HepG2 (cell line): Measurements from ENCODE around the gene CD2AP. TPM values are rescaled to one million over a fixed set of nuclear protein-coding genes. Genes with fewer than 3 reads are reported as not detected.
A peak's percentile ranks its signal among the peaks of the same experiment; 100 is the strongest.

Source experiments
- CCDC6 ChIP-seq: sonication (generic); formaldehyde crosslinking; IDR thresholded peaks from 2 replicates; pipeline ENCODE4 v1.8.1; 2022; ENCODE audit warnings: mild to moderate bottlenecking, missing genetic modification reagents, moderate library complexity
- CEBPB ChIP-seq: IDR thresholded peaks from 2 replicates; pipeline ENCODE4 v1.6.1; 2011; ENCODE audit warnings: low read depth, low read length, improper control_type of control experiment, borderline replicate concordance
- DNMT1 ChIP-seq: sonication (generic); formaldehyde crosslinking; IDR thresholded peaks from 2 replicates; pipeline ENCODE4 v1.5.1; 2020; ENCODE audit warnings: mild to moderate bottlenecking, missing genetic modification reagents
- DR1 ChIP-seq: sonication (generic); formaldehyde crosslinking; IDR thresholded peaks from 2 replicates; pipeline ENCODE4 v1.8.0; 2021; ENCODE audit warnings: mild to moderate bottlenecking, missing genetic modification reagents, inconsistent platforms
- FLYWCH1 ChIP-seq: sonication (generic); formaldehyde crosslinking; IDR thresholded peaks from 2 replicates; pipeline ENCODE4 v1.8.1; 2023; ENCODE audit warnings: mild to moderate bottlenecking, missing genetic modification reagents
- HMG20A ChIP-seq: IDR thresholded peaks from 2 replicates; pipeline ENCODE4 v1.6.1; 2016; ENCODE audit warnings: borderline replicate concordance
- ISL2 ChIP-seq: sonication (generic); formaldehyde crosslinking; IDR thresholded peaks from 2 replicates; pipeline ENCODE4 v1.5.0; 2020; ENCODE audit warnings: missing genetic modification reagents
- KMT2B ChIP-seq: IDR thresholded peaks from 2 replicates; pipeline ENCODE4 v1.6.1; 2016; ENCODE audit warnings: missing genetic modification reagents, missing compliant biosample characterization
- MBNL3 ChIP-seq: fragments of 250-450 bp; sonication (Bioruptor Pico); conservative IDR thresholded peaks from 2 replicates; pipeline ENCODE4 v1.8.0; 2022; ENCODE audit warnings: mild to moderate bottlenecking, inconsistent platforms
- NFIC ChIP-seq: IDR thresholded peaks from 2 replicates; pipeline ENCODE4 v1.6.1; 2012; ENCODE audit warnings: mild to moderate bottlenecking, low read length, inconsistent platforms
- NFYB ChIP-seq: sonication (generic); formaldehyde crosslinking; IDR thresholded peaks from 2 replicates; pipeline ENCODE4 v1.4.0; 2020; ENCODE audit warnings: missing genetic modification reagents
- RBFOX2 ChIP-seq: fragments of 200-400 bp; formaldehyde crosslinking; IDR thresholded peaks from 2 replicates; pipeline ENCODE4 v1.6.1; 2017; ENCODE audit warnings: low read depth, mild to moderate bottlenecking, low read length
- RBM22 ChIP-seq: fragments of 200-400 bp; formaldehyde crosslinking; optimal IDR thresholded peaks from 2 replicates; pipeline ENCODE3; 2017; ENCODE audit warnings: mild to moderate bottlenecking, low read length, moderate library complexity
- XRCC5 ChIP-seq: fragments of 200-400 bp; formaldehyde crosslinking; optimal IDR thresholded peaks from 2 replicates; pipeline ENCODE3; 2017; ENCODE audit warnings: mild to moderate bottlenecking, low read length
- ZBTB3 ChIP-seq: sonication (generic); formaldehyde crosslinking; IDR thresholded peaks from 2 replicates; pipeline ENCODE4 v1.4.0; 2020; ENCODE audit warnings: low read depth, mild to moderate bottlenecking, moderate library complexity, missing genetic modification reagents, borderline replicate concordance
- ZBTB38 ChIP-seq: sonication (generic); formaldehyde crosslinking; IDR thresholded peaks from 2 replicates; pipeline ENCODE4 v1.5.1; 2020; ENCODE audit warnings: mild to moderate bottlenecking, missing genetic modification reagents
- ZFP1 ChIP-seq: IDR thresholded peaks from 2 replicates; pipeline ENCODE4 v1.6.1; 2016
- ZNF136 ChIP-seq: sonication (generic); formaldehyde crosslinking; IDR thresholded peaks from 2 replicates; pipeline ENCODE4 v1.8.1; 2022; ENCODE audit warnings: low read depth, mild to moderate bottlenecking, moderate library complexity, missing genetic modification reagents
- ZNF333 ChIP-seq: sonication (generic); formaldehyde crosslinking; IDR thresholded peaks from 2 replicates; pipeline ENCODE4 v1.4.0; 2020; ENCODE audit warnings: mild to moderate bottlenecking, missing genetic modification reagents, borderline replicate concordance
- ZNF549 ChIP-seq: sonication (generic); formaldehyde crosslinking; IDR thresholded peaks from 2 replicates; pipeline ENCODE4 v1.5.0; 2020; ENCODE audit warnings: missing genetic modification reagents
- ZNF782 ChIP-seq: sonication (generic); formaldehyde crosslinking; IDR thresholded peaks from 2 replicates; pipeline ENCODE4 v1.4.0; 2020; ENCODE audit warnings: missing genetic modification reagents, mild to moderate bottlenecking, borderline replicate concordance
- polyA plus RNA-seq, 8 experiments: library from polyadenylated mRNA; depleted of rRNA in 3 of 8; stranded (reverse) in 7 of 8; unstranded in 1 of 8; fragments of >200 nt; fragmentation: Illumina TruSeq in 4 of 8; extraction: Trizol in 4 of 8; gene quantifications; 2 replicates each; pipeline versions ENCODE4 v1.2.1 to v1.2.3, GENCODE V29; 2011 to 2016; ENCODE audit warnings: low read depth in 4 of 8, missing spikeins in 1 of 8, mixed read lengths in 1 of 8; ENCODE audit not compliant: insufficient read depth in 1 of 8
- total RNA-seq, 5 experiments: library from RNA; depleted of rRNA; stranded (reverse); fragments of >200 nt; fragmentation: Illumina TruSeq; extraction: Trizol; gene quantifications; 2 replicates each; pipeline ENCODE4 v1.2.3, GENCODE V29; 2016; ENCODE audit warnings: low read depth in 1 of 5
- TF ChIP-seq, protein P1 (sequence below): sonication (generic); formaldehyde crosslinking; IDR thresholded peaks from 2 replicates; pipeline ENCODE4 v1.9.0; 2021; ENCODE audit warnings: missing genetic modification reagents, borderline replicate concordance
- TF ChIP-seq, protein P2 (sequence below): sonication (generic); formaldehyde crosslinking; IDR thresholded peaks from 2 replicates; pipeline ENCODE4 v1.4.0; 2020; ENCODE audit warnings: mild to moderate bottlenecking, low read depth, missing genetic modification reagents
- TF ChIP-seq, protein P3 (sequence below): sonication (generic); formaldehyde crosslinking; IDR thresholded peaks from 2 replicates; pipeline ENCODE4 v1.4.0; 2020; ENCODE audit warnings: mild to moderate bottlenecking, missing genetic modification reagents

Gene CD2AP
- total and polyA plus RNA-seq, 2 of the 13 experiments (the other 11 are each of a cell fraction or from before 2014, with no cell fraction given): 8.6 to 31.9 TPM

DNA sequence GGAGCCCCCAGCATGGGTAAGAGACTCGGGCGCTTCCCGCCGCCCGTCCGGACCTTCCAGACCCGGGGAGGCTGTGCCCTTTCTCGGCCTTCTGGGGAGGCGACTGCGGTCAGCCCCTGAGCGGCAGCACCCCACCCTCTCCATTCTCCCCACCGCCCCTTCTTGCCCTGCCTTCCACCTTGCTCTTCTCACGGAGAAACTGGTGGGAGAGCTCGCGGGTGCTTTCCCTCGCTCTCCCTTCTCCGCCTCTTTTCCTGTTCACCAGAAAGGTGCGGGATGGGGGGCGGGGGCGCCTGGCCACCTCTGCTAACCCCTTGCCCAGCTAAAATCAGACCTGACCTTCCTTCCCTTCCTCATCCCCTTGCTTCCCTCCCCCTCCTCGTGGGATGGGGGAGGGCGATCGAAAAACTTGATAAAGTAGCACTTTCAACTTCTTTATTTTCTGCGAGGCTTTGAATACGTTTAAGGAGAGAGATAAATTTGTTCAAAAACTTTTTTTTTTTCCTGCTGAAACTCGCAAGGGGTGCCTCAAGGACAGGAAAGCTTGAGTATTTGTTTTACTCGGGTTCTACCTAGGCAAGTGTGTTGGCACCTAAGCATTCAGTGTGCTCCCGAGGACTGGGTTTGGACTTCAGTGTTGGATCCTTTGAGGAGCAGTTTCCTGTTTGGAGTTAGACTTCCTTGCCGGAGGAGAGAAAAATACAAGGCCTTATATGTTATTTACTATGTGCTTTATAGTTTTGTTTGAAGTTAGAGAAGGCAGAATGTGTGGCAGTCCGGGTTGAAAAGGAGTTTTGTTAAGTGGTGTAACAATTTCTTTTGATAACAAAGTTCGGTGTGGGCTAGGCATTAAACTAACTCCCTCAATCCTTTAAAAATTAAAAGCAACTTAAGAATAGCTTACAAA is 897 bp downstream of the CD2AP start (continued):
- TF ChIP-seq, protein P1, sequence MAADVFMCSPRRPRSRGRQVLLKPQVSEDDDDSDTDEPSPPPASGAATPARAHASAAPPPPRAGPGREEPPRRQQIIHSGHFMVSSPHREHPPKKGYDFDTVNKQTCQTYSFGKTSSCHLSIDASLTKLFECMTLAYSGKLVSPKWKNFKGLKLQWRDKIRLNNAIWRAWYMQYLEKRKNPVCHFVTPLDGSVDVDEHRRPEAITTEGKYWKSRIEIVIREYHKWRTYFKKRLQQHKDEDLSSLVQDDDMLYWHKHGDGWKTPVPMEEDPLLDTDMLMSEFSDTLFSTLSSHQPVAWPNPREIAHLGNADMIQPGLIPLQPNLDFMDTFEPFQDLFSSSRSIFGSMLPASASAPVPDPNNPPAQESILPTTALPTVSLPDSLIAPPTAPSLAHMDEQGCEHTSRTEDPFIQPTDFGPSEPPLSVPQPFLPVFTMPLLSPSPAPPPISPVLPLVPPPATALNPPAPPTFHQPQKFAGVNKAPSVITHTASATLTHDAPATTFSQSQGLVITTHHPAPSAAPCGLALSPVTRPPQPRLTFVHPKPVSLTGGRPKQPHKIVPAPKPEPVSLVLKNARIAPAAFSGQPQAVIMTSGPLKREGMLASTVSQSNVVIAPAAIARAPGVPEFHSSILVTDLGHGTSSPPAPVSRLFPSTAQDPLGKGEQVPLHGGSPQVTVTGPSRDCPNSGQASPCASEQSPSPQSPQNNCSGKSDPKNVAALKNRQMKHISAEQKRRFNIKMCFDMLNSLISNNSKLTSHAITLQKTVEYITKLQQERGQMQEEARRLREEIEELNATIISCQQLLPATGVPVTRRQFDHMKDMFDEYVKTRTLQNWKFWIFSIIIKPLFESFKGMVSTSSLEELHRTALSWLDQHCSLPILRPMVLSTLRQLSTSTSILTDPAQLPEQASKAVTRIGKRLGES (CRISPR knock-in tag): no peak
- TF ChIP-seq ZBTB3 (CRISPR knock-in tag): no peak
- TF ChIP-seq XRCC5: no peak
- no peak for TF ChIP-seq MBNL3 (CRISPR knock-in tag)
- TF ChIP-seq ZFP1 (CRISPR knock-in tag): 0 out of 2 replicates have a peak, but pooled peaks have one; percentile 20
- TF ChIP-seq, protein P2, sequence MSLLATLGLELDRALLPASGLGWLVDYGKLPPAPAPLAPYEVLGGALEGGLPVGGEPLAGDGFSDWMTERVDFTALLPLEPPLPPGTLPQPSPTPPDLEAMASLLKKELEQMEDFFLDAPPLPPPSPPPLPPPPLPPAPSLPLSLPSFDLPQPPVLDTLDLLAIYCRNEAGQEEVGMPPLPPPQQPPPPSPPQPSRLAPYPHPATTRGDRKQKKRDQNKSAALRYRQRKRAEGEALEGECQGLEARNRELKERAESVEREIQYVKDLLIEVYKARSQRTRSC: no peak
- no peak for TF ChIP-seq CCDC6
- TF ChIP-seq ZNF549: no peak
- no peak for TF ChIP-seq ISL2 (CRISPR knock-in tag)
- no peak for TF ChIP-seq ZBTB38 (CRISPR knock-in tag)
- TF ChIP-seq KMT2B: no peak; the same call in 1 of the 2 replicates
- no peak for TF ChIP-seq DNMT1 (CRISPR knock-in tag)
- TF ChIP-seq, protein P3, sequence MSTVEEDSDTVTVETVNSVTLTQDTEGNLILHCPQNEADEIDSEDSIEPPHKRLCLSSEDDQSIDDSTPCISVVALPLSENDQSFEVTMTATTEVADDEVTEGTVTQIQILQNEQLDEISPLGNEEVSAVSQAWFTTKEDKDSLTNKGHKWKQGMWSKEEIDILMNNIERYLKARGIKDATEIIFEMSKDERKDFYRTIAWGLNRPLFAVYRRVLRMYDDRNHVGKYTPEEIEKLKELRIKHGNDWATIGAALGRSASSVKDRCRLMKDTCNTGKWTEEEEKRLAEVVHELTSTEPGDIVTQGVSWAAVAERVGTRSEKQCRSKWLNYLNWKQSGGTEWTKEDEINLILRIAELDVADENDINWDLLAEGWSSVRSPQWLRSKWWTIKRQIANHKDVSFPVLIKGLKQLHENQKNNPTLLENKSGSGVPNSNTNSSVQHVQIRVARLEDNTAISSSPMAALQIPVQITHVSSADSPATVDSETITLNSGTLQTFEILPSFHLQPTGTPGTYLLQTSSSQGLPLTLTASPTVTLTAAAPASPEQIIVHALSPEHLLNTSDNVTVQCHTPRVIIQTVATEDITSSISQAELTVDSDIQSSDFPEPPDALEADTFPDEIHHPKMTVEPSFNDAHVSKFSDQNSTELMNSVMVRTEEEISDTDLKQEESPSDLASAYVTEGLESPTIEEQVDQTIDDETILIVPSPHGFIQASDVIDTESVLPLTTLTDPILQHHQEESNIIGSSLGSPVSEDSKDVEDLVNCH (CRISPR knock-in tag): no peak
- TF ChIP-seq NFIC: no peak; the same call in 1 of the 2 replicates
- TF ChIP-seq RBM22: no peak
- TF ChIP-seq FLYWCH1 (CRISPR knock-in tag): no peak
- no peak for TF ChIP-seq HMG20A (CRISPR knock-in tag)
- no peak for TF ChIP-seq ZNF782 (CRISPR knock-in tag)
- TF ChIP-seq ZNF136 (CRISPR knock-in tag): 0 out of 2 replicates have a peak, but pooled peaks have one; percentile 7
- no peak for TF ChIP-seq DR1 (CRISPR knock-in tag)
- TF ChIP-seq ZNF333 (CRISPR knock-in tag): no peak
- TF ChIP-seq CEBPB: no peak
- TF ChIP-seq NFYB: no peak
- peak; percentile 64 for TF ChIP-seq RBFOX2
